Measurements from ENCODE around the gene UBB. TPM values are rescaled to one million over a fixed set of nuclear protein-coding genes. Genes with fewer than 3 reads are reported as not detected.
A peak's percentile ranks its signal among the peaks of the same experiment; 100 is the strongest.

Gene UBB
- total and polyA plus RNA-seq, 2 of the 4 experiments (the other 2 are of a cell fraction), result 2,561 to 4,283 TPM

- TF ChIP-seq RCOR1 (IDR thresholded peaks at IDR 0.05; ENCODE audit: insufficient replicate concordance, low read length) (no peak), CEBPB (IDR thresholded peaks at IDR 0.05; ENCODE audit: low read depth, low read length) (no peak)
Measured at GRCh38 chr17:16352667-16353316, 28.1 kb upstream of the UBB start (continued).

GRCh38 chr17:16353317-16354174 lies 27.3 kb upstream of the UBB start, which contains the start of gene CENPV:
Gene CENPV, minus strand, starts transcription at chr17:16353469. Its CDS starts 33 bp downstream, at chr17:16353436.
- H3K4me1 ChIP-seq (ENCODE audit: control insufficient read depth, insufficient read depth, low read length), result 0 out of 2 replicates have a peak, but pooled peaks cover 2% of the 10 kb centered on the region
- dilution Hi-C loops (cut with HindIII; ENCODE audit: low sequenced_read_pairs, unreplicated experiment), result no loop called here
- peak; percentile 34 for DNase-seq
- WGBS, 2 experiments (ENCODE audit: extremely low coverage in 2 of 2, insufficient read length in 1 of 2), result 7% methylated on average over 46 of the region's 83 CpGs; no CpG with 5 or more reads in 1 of the 2 experiments
- no peak within 1 kb of the TSS for H3K14ac ChIP-seq (replicated peaks; ENCODE audit: low read depth, low read length)
- peak within 1 kb of the TSS; percentile 39 for H3K9ac ChIP-seq (ENCODE audit: low read depth, low read length)
- no peak within 1 kb of the TSS for H4K5ac ChIP-seq (ENCODE audit: low read depth, low read length)
- CTCF ChIA-PET, result interaction anchor here (0.5 to 2.3 kb wide), 4 partner anchors 10 to 35 kb away, joined by 3 to 19 read pairs (median 4); no protein-coding TSS in a partner anchor
- peak within 1 kb of the TSS; percentile 25; the same call in 1 of the 2 replicates for H3K56ac ChIP-seq (ENCODE audit: extremely low read depth, insufficient read depth, low read length)
- H3K4me3 ChIP-seq (ENCODE audit: insufficient read depth, low read depth, low read length), result peak within 1 kb of the TSS; percentile 73
- ATAC-seq (ENCODE audit: low read depth), result peak; percentile 82
- peak within 1 kb of the TSS; percentile 14; the same call in 1 of the 2 replicates for H3K4ac ChIP-seq (ENCODE audit: low read depth, low read length)
- intact Hi-C loops (cut with micrococcal nuclease), result loop anchor here (5.0 kb wide), 2 partner anchors 66 to 136 kb away; partner anchors contain the start of genes NCOR1 and PIGL
- TF ChIP-seq MXI1 (IDR thresholded peaks at IDR 0.05; ENCODE audit: borderline replicate concordance, low read depth, low read length) (no peak), CTCF (conservative IDR thresholded peaks at IDR 0.05; ENCODE audit: low read depth, low read length) (peak; percentile 37), USF2 (IDR thresholded peaks at IDR 0.05; ENCODE audit: low read depth, low read length) (no peak)
- H3K27ac ChIP-seq (ENCODE audit: insufficient read depth, low read length), result peak within 1 kb of the TSS; percentile 33
- H4K91ac ChIP-seq (ENCODE audit: insufficient read depth, low read depth, low read length), result peak within 1 kb of the TSS; percentile 31; the same call in 1 of the 2 replicates
- peak within 1 kb of the TSS; percentile 80 for H3K4me2 ChIP-seq (ENCODE audit: low read depth, low read length)
- H3K27me3 ChIP-seq (ENCODE audit: control insufficient read depth, insufficient read depth, low read length), result no peaks in the 10 kb centered on the region
- H3K23ac ChIP-seq (ENCODE audit: low read depth, low read length), result peak within 1 kb of the TSS; percentile 37
- peak within 1 kb of the TSS; percentile 11 to 67; a peak in 2 of 4 replicates for H4K8ac ChIP-seq (ENCODE audit: low read depth in 2 of 2, low read length in 2 of 2)
- H3K9me1 ChIP-seq (ENCODE audit: insufficient read depth, low read length), result peaks cover 3% of the 10 kb centered on the region; the same call in 1 of the 2 replicates
- no peaks in the 10 kb centered on the region for H3K9me3 ChIP-seq (ENCODE audit: control insufficient read depth, insufficient read depth, low read length)
- no peak within 1 kb of the TSS for H2BK20ac ChIP-seq (ENCODE audit: low read depth, low read length)
- peak within 1 kb of the TSS; percentile 98 for H2AFZ ChIP-seq (replicated peaks; ENCODE audit: low read length, poor library complexity)
- H3K79me1 ChIP-seq (ENCODE audit: low read depth in 1 of 2, low read length in 2 of 2), result peaks cover 6 to 18% of the 10 kb centered on the region in 2 experiments; a peak in 3 of 4 replicates
- H2AK9ac ChIP-seq (replicated peaks; ENCODE audit: low read depth, low read length, poor library complexity), result peak within 1 kb of the TSS; percentile 79
- no peak within 1 kb of the TSS for H3K18ac ChIP-seq (ENCODE audit: low read depth, low read length)
- POLR2A ChIA-PET (ENCODE audit: unreplicated experiment), result no interaction called here
- H2BK120ac ChIP-seq (ENCODE audit: low read depth, low read length), result peak within 1 kb of the TSS; percentile 45; the same call in 1 of the 2 replicates
- 0 out of 3 replicates have a peak within 1 kb of the TSS, but pooled peaks have one; percentile 6 for H2BK15ac ChIP-seq (ENCODE audit: low read depth, low read length)
- peak within 1 kb of the TSS; percentile 44; the same call in 1 of the 2 replicates for H2AK5ac ChIP-seq (ENCODE audit: low read depth, low read length)
- H4K20me1 ChIP-seq (ENCODE audit: insufficient read depth, low read length), result no peaks in the 10 kb centered on the region
- no TSS peak for BruUV-seq (replicated peaks)
- peaks cover 7% of the 10 kb centered on the region for H3K36me3 ChIP-seq (ENCODE audit: control insufficient read depth, insufficient read depth, low read length)
- in situ Hi-C loops (cut with MboI; ENCODE audit: low sequenced_read_pairs), result no loop called here
- H2BK5ac ChIP-seq (ENCODE audit: low read depth, low read length, poor library complexity, severe bottlenecking), result no peak within 1 kb of the TSS
